Astrocyte of the hippocampus (primary cell): Measurements from ENCODE around the gene FYN.
A peak's percentile ranks its signal among the peaks of the same experiment; 100 is the strongest.

Experiments
- DNase-seq: peaks from one replicate; pipeline ENCODE4 v3.0.0; 2011; ENCODE audit warnings: low read depth, low spot score

FYN gene

DNA sequence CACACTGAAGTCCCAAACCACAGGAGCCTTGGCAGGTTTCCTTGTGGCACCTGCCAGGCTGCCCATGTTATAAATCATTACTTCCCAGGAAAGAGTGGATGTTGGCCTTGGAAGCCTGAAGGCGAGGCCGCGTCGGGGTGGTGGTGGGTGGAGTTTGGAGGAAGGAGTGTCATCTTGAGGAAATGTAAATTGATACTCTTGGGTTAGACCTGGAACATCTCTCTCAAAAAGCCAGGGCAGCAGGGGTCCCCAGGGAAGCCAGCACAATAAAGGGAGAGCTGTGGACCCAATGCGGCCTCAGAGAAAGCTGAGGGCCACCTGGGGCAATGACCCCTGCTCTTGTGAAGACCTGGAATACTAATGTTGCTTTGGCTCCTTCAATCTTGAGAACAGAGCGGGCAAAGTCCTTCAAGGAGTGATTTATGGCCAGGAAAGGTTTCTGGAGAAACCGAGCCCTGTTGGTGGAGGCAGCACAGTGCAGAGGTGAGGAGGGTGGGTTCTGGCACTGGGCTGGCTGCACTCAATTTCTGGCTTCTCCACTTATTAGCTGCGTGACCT lies 241.3 kb downstream of the FYN start:
- no peak for DNase-seq

- DNase-seq, result no peak
These were observed 242.2 kb downstream of the FYN start for GRCh38 chr6:111631018-111631417.

DNA sequence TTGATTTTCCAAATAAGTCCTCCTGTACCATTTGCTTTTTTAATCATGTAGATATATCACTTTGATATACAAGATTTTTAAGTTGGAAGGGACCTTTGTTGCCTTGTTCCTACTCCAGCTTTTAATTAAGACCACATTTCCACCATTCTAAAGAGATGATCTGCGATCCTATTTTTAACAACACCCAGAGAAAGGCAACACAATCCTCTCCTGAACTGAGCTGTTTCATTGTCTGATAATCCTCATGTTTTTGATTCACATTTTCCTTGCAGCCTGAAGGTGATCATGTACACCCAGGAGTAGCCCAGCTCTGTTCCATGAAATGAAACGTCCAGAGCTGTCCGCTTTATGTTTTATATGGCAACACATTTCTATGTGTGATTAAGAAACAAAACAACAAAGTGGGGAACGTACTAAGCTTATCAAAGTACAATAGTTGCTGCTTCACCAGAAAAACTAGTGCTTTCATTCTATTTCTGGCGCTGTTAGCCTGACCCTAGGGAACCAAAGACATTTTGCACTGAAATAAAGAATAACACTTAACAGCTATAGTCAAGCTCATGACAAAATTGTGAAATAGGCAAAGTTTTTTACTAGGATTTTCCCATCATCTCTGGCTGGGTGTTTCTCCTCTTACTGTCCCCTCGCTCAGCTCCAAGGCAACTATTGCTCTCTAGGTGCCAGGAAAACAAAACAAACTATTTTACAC lies 245.0 kb downstream of the FYN start:
- DNase-seq, result no peak

DNA sequence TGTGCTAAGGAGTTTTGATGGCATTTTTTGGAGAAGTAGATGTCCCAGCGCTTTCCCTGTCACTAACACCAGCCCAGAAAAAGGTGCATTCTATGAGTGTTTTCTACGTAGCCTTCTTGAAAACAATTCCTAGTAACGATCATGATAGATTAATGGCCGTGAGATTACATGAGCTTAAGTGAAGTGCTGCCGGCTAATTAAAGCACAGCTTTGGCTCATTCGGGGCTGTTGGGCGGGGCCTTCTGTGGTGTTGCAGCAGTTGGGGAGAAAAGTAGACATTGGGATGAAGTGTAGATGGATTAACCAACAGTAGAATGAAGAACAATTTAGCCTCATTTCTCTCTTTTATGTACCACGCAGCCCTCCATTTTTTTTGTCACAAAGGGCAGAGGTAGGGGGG lies 246.8 kb downstream of the FYN start:
- DNase-seq, result no peak

DNA sequence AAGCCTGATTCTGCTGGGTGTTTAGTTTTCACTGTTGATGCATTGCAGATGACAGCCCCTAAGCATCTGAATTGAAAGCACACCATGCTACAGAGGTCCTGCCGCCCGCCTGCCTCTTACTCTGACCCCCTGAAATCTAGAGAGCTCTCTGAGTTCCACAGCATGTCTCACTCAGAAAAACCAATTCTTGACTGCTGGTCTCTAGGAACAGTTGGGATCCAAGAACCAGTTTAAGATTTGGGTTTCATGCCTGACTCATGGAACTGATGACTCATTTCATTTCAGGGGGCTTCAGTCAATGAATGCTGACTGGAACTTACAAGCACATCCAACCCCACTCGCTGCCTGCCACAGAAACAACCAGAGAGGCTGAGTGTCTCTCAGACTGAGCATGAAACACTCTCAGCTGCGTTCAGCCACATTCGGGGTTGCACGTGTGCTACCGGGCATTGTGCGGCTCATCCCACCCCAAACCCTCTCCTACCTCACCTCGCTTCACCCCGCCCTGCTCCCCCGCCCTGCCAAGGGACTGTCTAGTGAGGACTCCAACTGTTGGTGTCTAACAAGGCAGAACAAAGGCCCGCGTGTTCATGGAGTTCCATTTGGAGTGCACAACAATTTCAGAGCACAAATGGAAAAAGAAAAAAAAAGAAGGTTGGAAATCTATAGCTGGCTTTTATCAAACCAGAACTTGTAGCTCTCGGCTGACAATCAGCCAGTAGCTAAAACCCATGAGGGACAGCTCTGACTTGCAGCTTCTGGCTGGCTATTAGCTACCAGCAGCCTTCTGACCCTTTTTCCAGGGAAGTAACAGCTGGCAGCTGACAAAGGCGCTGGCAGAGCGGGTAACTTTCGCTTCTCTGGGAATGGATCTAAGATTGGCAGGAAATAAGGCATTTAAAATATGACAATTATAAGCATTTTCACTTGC lies 247.5 kb downstream of the FYN start:
- DNase-seq, result peak; percentile 75

GRCh38 chr6:111625099-111625416 lies 248.2 kb downstream of the FYN start:
- no peak for DNase-seq

GRCh38 chr6:111624401-111625098 lies 248.7 kb downstream of the FYN start:
- no peak for DNase-seq

- DNase-seq, result no peak
These were observed 250.1 kb downstream of the FYN start for GRCh38 chr6:111623046-111623718.

DNA sequence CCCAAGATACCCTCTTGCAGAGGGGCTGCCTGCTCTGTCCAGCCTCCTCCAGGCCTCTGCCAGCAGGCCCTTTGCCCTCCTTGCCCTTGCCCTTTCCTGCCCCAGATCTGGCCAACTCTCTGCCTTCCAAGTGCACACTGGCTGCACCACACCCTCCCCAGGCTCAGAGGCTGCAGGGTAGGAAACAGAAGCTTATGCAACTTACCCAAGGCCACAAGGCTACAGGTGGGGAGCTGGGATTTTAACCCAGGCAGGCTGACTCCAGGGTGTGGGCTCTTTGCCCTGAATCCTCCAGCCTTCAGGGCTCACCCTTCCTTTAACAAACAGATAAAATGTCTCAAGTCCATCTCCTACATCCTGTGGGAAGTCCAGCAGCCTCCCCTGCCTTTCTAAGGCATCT lies 253.1 kb downstream of the FYN start:
- no peak for DNase-seq

DNA sequence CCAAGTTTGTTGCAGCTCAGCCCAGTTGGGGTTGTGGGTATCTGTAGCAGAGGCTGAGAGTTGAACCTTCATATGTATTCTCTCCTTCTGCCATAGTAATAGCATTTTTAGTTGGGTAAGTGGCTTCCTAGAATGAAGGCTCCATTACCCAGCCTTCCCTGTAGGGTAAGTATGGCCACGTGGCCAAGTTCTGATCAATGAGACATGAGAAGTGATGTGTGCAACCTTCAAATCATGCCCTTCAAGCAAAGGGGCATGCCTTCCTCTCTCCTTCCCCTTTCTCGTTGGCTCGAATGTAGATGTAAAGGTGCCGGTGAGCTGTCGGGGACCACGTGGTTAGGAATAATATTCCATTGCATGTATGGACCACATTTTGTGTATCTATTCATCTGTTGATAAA lies 254.8 kb downstream of the FYN start:
- DNase-seq, result no peak

- DNase-seq, result no peak
These were observed 256.1 kb downstream of the FYN start for GRCh38 chr6:111617149-111617548.

DNA sequence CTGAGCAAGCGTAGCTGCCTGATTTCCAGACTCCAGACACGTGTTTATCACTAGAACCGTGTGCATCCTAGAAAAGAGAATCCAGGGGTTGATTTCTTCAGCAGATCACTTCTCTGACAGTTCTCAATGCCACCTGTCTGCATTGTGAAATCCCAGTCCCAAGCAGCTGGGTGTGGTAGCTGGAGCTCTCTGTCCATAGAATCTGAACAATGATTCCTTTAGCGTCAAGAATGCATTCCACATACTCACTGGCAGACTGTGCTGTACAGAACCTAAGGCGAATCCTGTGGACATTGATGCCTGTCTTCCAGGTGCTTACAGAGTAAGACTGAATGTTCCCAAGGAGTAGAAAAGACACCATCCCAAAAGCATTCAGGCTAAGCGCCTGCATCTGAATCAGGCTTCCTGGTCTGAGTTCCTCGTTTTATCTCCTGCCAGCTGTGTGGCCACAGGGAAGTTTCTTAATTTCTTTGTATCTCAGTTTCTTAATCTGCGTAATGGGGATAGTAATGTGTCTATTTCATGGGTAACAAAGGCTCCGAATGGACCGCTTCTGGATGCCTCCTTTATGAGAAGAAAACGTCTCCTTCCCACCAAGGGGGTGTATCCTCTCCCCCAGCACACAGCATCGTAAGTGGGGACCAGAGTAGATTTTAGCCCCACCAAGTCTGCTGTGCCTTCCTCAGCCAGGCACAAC lies 257.2 kb downstream of the FYN start:
- no peak for DNase-seq

DNA sequence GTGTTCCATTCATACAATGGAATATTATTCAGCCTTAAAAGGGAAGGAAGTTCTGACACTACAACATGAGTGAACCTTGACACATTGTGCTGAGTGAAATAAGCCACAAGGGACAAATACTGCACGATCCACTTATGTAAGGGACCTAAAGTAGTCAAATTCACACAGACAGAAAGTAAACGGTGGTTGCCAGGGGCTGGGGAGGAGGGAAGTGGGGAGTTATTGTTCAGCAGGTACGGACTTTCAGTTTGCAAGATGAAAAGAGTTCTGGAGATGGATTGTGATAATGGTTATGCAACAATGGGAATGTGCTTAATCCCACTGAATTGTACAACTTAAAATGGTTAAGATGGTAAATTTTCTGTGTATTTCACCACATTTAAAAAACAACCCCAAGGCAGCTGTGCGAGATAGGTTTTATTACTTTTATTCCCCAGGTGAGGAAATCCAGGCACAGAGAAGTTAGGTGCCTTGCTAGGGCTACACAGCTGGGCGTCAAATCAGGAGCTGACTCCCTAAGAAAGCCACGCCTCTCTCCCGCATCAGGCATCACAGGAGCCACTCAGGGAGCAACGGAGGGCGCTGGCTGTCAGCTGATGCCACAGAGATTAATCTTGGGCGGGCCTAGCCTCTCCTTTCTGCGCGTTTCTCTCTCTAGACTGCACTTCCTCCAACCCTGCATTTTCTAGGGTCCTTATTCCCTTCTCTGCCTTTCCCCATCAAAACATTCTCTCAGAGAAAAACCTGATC lies 258.2 kb downstream of the FYN start:
- DNase-seq, result no peak

GRCh38 chr6:111612379-111612778 lies 260.9 kb downstream of the FYN start:
- DNase-seq, result no peak

GRCh38 chr6:111610548-111611172 lies 262.6 kb downstream of the FYN start:
- DNase-seq, result no peak
